AG10803 (cell line): ENCODE measurements around the gene SUGT1.
"Not testable (repeated sequence)": the region's sequence is repeated elsewhere in the genome, so short reads cannot be mapped to it uniquely, and the experiment has no call there.

Experiments
- DNase-seq: peaks from one replicate; pipeline ENCODE4 v3.0.0; 2010; ENCODE audit warnings: low read depth
- H3K4me3 ChIP-seq: 2 replicates; pipeline ENCODE4 v1.5.1; 2011; ENCODE audit warnings: mild to moderate bottlenecking, low read length, control low read depth
- CTCF ChIP-seq: conservative IDR thresholded peaks from 2 replicates; pipeline ENCODE4 v1.5.1; 2011; ENCODE audit warnings: mild to moderate bottlenecking, low read length, control low read depth, inconsistent platforms

The SUGT1 gene

DNA sequence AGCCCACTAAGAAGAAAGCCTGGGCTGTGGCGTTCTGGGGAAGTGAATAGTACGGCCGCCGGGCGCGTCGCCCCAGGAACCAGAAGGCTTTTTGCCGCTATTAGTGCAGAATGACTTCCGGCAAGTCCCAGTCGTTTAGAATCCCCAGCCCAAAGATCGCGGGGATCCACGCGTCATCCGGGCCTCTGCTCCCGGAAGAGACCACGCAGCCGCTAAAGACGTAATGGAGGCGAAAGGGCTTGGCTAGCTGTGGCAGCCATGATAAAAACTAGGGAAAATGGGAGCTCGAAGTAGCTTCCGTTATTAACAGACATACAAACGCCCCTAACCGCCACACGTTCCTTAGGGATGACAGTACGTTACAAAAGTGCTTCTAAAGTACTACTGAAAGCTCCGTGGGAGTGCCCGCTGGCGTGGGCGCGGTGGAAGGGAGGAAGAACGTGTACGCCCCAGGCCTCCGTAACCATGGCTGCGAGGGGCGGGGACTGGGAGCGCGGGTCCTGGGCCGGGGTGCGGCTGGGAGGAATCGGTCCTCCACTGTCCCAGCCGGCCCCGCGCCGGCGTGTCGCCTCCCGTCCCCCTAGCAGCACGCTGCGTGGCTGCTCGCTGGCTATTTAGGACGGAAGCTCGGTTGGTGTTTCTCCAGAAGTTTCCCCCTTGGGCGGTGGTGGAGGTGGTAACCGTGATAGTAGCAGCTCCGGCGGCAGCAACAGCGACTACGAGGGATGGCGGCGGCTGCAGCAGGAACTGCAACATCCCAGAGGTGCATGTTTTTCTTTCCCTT lies at the start of gene SUGT1:
SUGT1 (plus strand) TSS at position 641 of the 784 bp plus-strand sequence; CDS start at position 726, 85 bp downstream.
- peak; percentile 98 for DNase-seq
- peak; percentile 74 for TF ChIP-seq CTCF
- peak within 1 kb of the TSS; percentile 94 for H3K4me3 ChIP-seq

DNA sequence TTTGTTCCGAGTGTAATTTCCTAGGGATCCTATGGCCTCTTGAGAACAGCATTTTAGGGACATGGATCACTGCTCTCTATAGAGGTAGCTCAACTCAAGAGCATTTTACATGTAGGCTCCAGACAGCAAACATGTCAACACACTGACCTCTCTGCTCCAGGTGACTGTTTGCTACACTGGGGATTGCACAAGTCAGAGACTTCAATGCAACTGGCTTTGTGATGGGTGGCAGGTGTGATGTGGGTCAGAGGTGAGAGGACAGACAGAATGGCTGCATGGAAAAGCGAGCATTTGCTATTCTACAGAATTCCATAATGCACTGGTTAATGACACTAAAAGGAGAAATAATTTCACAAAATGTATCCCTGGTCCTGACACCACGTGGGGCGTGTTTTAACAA lies 49.3 kb upstream of the SUGT1 start:
- H3K4me3 ChIP-seq, DNase-seq: not testable (repeated sequence)

DNA sequence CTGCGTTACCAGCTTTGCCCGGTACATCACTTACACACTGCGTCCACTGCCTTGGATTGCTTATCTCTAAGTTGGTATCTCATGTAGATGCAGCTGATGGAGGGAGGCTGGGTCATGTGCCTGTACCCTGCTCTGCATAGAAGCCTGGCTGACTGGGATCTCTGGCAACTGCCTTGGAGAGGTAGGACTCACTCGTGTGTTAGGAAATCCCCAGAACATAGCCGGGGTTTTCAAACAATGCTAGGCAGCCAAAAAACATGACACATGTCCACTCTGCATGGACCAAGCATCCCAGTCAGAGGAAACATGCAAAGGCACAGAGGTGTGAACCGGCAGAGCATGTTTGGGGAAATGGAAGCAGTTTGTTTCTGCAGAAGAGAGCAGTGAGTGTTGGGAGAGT lies 46.5 kb upstream of the SUGT1 start:
- not testable (repeated sequence) for DNase-seq, H3K4me3 ChIP-seq

- not testable (repeated sequence) for DNase-seq, H3K4me3 ChIP-seq
Observed at GRCh38 chr13:52606795-52607194, 45.8 kb upstream of the SUGT1 start.

DNA sequence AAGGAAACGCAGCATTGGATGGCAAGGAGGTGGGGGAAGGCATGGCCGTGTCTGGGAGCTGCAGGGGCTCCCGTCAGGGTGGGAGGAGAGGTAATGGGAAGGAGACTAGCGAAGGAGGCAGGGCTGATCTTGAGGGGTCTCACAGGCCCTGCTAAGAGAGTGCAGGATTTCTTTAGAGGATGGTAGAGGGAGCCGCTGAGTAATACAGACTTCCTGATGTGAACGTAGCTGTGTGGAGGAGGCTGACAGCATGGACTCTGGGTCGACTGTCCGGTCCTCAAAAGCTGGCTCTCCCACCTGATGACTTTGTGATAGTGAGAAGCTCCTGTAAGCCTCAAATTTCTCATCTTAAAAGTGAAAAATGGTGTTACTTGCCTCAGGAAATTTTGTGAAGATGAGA lies 44.5 kb upstream of the SUGT1 start:
- not testable (repeated sequence) for H3K4me3 ChIP-seq, DNase-seq

- peak; percentile 45 for TF ChIP-seq CTCF
- DNase-seq, result peak; percentile 43
- not testable (repeated sequence) for H3K4me3 ChIP-seq
Observed at GRCh38 chr13:52609013-52609606, 43.5 kb upstream of the SUGT1 start.

DNA sequence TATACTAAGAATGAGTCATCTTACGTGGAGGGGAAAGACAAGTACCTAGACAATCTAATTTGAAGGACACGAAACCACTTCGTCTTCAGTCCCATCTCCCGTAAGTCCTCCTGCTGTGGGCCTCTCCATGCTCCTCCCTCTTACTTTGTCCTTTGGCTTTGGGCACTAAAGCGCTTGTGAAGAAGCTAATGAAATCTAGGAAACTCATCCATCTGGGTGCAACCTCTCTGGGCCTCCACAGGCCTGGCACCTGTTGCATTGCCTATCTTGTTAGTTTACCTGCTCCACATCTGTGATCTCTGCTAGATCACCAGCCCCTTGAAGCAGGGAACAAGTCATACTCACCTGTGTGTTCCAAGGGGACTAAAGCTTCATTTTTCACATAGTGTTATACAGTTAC lies 42.5 kb upstream of the SUGT1 start:
- H3K4me3 ChIP-seq, DNase-seq: not testable (repeated sequence)

DNA sequence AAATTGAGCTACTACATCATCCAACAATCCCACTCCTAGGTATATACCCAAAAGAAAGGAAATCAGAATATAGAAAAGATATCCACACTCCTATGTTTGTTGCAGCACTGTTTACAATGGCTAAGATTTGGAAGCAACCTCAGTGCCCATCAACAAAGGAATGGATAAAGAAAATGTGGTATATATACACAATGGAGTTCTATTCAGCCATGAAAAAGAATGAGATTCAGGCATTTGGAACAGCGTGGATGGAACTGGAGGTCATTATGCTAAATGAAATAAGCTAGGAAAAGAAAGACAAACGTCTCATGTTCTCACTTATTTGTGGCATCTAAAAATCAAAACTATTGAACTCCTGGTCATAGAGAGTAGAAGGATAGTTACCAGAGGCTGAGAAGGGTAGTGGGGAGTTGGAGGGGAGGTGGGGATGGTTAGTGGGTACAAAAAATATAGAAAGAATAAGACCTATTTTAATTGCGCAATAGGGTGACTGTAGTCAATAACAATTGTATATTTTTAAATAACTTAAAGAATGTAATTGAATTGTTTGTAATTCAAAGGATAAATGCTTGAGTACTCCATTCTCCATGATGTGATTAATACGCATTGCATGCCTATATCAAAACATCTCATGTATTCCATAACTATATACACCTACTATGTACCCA lies 37.4 kb upstream of the SUGT1 start:
- no peak for TF ChIP-seq CTCF
- no peak overlapping the region for H3K4me3 ChIP-seq
- no peak for DNase-seq

- no peak for DNase-seq
- TF ChIP-seq CTCF, result no peak
- no peak overlapping the region for H3K4me3 ChIP-seq
Observed at GRCh38 chr13:52615812-52616211, 36.8 kb upstream of the SUGT1 start.
